NCI-H146 treated with DMSO at 0.1 percent for 48 hours (cell line): ENCODE data around the gene FBXW8.

Source experiments
- DNase-seq: peaks from one replicate; lab custom pipeline; 2025; ENCODE audit not compliant: unreplicated experiment; lab: John Stamatoyannopoulos, UW

The FBXW8 gene

GRCh38 chr12:116910645-116911451 is at the start of gene FBXW8:
Gene FBXW8 (plus strand): TSS chr12:116910950. CDS start chr12:116911038, 88 bp downstream.
- DNase-seq, result peak; percentile 41

GRCh38 chr12:116861320-116861719 is 49.4 kb upstream of the FBXW8 start:
- DNase-seq, result no peak

- no peak for DNase-seq
These were observed 48.6 kb upstream of the FBXW8 start for GRCh38 chr12:116862167-116862566.

- no peak for DNase-seq
These were observed 47.4 kb upstream of the FBXW8 start for GRCh38 chr12:116863275-116863767.

GRCh38 chr12:116864371-116865160 is 46.2 kb upstream of the FBXW8 start:
- no peak for DNase-seq

- no peak for DNase-seq
These were observed 43.2 kb upstream of the FBXW8 start for GRCh38 chr12:116867523-116867922.

GRCh38 chr12:116870306-116870705 is 40.4 kb upstream of the FBXW8 start:
- no peak for DNase-seq

GRCh38 chr12:116874324-116874995 is 36.3 kb upstream of the FBXW8 start:
- no peak for DNase-seq

- no peak for DNase-seq
These were observed 34.4 kb upstream of the FBXW8 start for GRCh38 chr12:116876151-116876869.

GRCh38 chr12:116878567-116879508 is 31.9 kb upstream of the FBXW8 start:
- DNase-seq, result no peak

- no peak for DNase-seq
These were observed 31.1 kb upstream of the FBXW8 start for GRCh38 chr12:116879509-116880212.

GRCh38 chr12:116880213-116880816 is 30.4 kb upstream of the FBXW8 start:
- DNase-seq, result no peak

GRCh38 chr12:116880817-116881324 is 29.9 kb upstream of the FBXW8 start:
- DNase-seq, result peak; percentile 73

- DNase-seq, result peak; percentile 73
These were observed 29.3 kb upstream of the FBXW8 start, which contains the start of gene HRK for GRCh38 chr12:116881325-116881876. Gene HRK (minus strand): TSS chr12:116881441. CDS start chr12:116881307, 134 bp downstream.

- DNase-seq, result no peak
These were observed 28.8 kb upstream of the FBXW8 start for GRCh38 chr12:116881877-116882507.

- DNase-seq, result peak; percentile 23
These were observed 28.0 kb upstream of the FBXW8 start for GRCh38 chr12:116882742-116883141.

GRCh38 chr12:116884871-116885270 is 25.9 kb upstream of the FBXW8 start:
- no peak for DNase-seq
